Liver (tissue), 9 donors: ENCODE measurements around the gene TOB1. TPM values are rescaled to one million over a fixed set of nuclear protein-coding genes. Genes with fewer than 3 reads are reported as not detected.
"Not testable (repeated sequence)": the region's sequence is repeated elsewhere in the genome, so short reads cannot be mapped to it uniquely, and the experiment has no call there.

ENCODE experiments used
- DNase-seq: peaks from one replicate; pipeline ENCODE4 v3.0.0-alpha.2; 2017; ENCODE audit warnings: low spot score
- H3K27ac ChIP-seq, 2 donors: one replicate each; pipeline ENCODE4 v1.7.0; 2013; ENCODE audit warnings: inconsistent platforms in 2 of 2, low read length in 2 of 2, control low read depth in 1 of 2, low read depth in 1 of 2, mild to moderate bottlenecking in 1 of 2
- H3K27me3 ChIP-seq, 4 donors: one replicate each; pipeline versions ENCODE4 v1.6.1 to v1.7.0; 2013; ENCODE audit warnings: low read length in 3 of 4, inconsistent platforms in 1 of 4, mild to moderate bottlenecking in 1 of 4, moderate library complexity in 1 of 4; ENCODE audit not compliant: control insufficient read depth in 4 of 4, insufficient read depth in 4 of 4
- H3K36me3 ChIP-seq, 4 donors: one replicate each; pipeline versions ENCODE4 v1.6.1 to v1.7.0; 2013; ENCODE audit warnings: low read length in 3 of 4, mild to moderate bottlenecking in 3 of 4, low read depth in 1 of 4, moderate library complexity in 1 of 4; ENCODE audit not compliant: control insufficient read depth in 4 of 4, insufficient read depth in 3 of 4
- H3K4me1 ChIP-seq, 4 donors: one replicate each; pipeline versions ENCODE4 v1.6.1 to v1.7.0; 2013; ENCODE audit warnings: low read length in 3 of 4, mild to moderate bottlenecking in 3 of 4, moderate library complexity in 1 of 4; ENCODE audit not compliant: control insufficient read depth in 4 of 4, insufficient read depth in 4 of 4
- H3K4me3 ChIP-seq, 3 donors: one replicate each; pipeline versions ENCODE4 v1.6.1 to v1.7.0; 2013; ENCODE audit warnings: low read length in 3 of 3, control low read depth in 1 of 3, low read depth in 1 of 3, mild to moderate bottlenecking in 1 of 3
- H3K9ac ChIP-seq, 2 donors: one replicate each; pipeline ENCODE4 v1.7.0; 2013; ENCODE audit warnings: low read length in 2 of 2, mild to moderate bottlenecking in 2 of 2, moderate library complexity in 2 of 2, control low read depth in 1 of 2, low read depth in 1 of 2
- H3K9me3 ChIP-seq, 4 donors: one replicate each; pipeline versions ENCODE4 v1.6.1 to v1.7.0; 2013; ENCODE audit warnings: low read length in 3 of 4; ENCODE audit not compliant: control insufficient read depth in 4 of 4
- EGR1 ChIP-seq, 2 donors: IDR thresholded peaks; 2 replicates each; pipeline ENCODE4 v1.6.1; 2016 to 2018; ENCODE audit warnings: antibody characterized with exemption in 2 of 2, low read depth in 2 of 2
- GABPA ChIP-seq, 2 donors: IDR thresholded peaks in 1 of 2; conservative IDR thresholded peaks in 1 of 2; 2 replicates each; pipeline ENCODE4 v1.6.1; 2016; ENCODE audit warnings: antibody characterized with exemption in 2 of 2, mild to moderate bottlenecking in 1 of 2, moderate library complexity in 1 of 2
- HNF4A ChIP-seq, 2 donors: conservative IDR thresholded peaks; 2 replicates each; pipeline ENCODE4 v1.6.1; 2016; ENCODE audit warnings: antibody characterized with exemption in 2 of 2, mild to moderate bottlenecking in 2 of 2
- HNF4G ChIP-seq: IDR thresholded peaks from 2 replicates; pipeline ENCODE4 v1.6.1; 2016; ENCODE audit warnings: antibody characterized with exemption
- JUND ChIP-seq, 2 donors: IDR thresholded peaks; 2 replicates each; pipeline ENCODE4 v1.6.1; 2016; ENCODE audit warnings: antibody characterized with exemption in 2 of 2
- MAX ChIP-seq: IDR thresholded peaks from 2 replicates; pipeline ENCODE4 v1.6.1; 2016; ENCODE audit warnings: antibody characterized with exemption
- RAD21 ChIP-seq, 2 donors: IDR thresholded peaks; 2 replicates each; pipeline ENCODE4 v1.6.1; 2016; ENCODE audit warnings: antibody characterized with exemption in 2 of 2, mild to moderate bottlenecking in 2 of 2
- RXRA ChIP-seq, 2 donors: IDR thresholded peaks; 2 replicates each; pipeline ENCODE4 v1.6.1; 2017 to 2018; ENCODE audit warnings: antibody characterized with exemption in 2 of 2, mild to moderate bottlenecking in 1 of 2
- SP1 ChIP-seq: IDR thresholded peaks from 2 replicates; pipeline ENCODE4 v1.6.1; 2018; ENCODE audit warnings: antibody characterized with exemption, mild to moderate bottlenecking
- TAF1 ChIP-seq: conservative IDR thresholded peaks from 2 replicates; pipeline ENCODE4 v1.6.1; 2016; ENCODE audit warnings: antibody characterized with exemption, mild to moderate bottlenecking
- ZBTB33 ChIP-seq: IDR thresholded peaks from 2 replicates; pipeline ENCODE4 v1.6.1; 2016; ENCODE audit warnings: antibody characterized with exemption
- WGBS: extraction: QIAGEN DNeasy Blood & Tissue Kit; methylation state at CpG from one replicate; pipeline ENCODE4 v1.1.7; 2013; 5-methylcytosine and 5-hydroxymethylcytosine counted together
- polyA plus RNA-seq, 2 donors: library from polyadenylated mRNA; stranded (reverse) in 1 of 2; unstranded in 1 of 2; fragments of 200-250 nt in 1 of 2; fragments of >200 nt in 1 of 2; fragmentation: Nextera tagmentation in 1 of 2; extraction: Ambion mirVana in 1 of 2; gene quantifications; one replicate each; pipeline versions ENCODE4 v1.2.1 to v1.2.3, GENCODE V29; 2013 to 2015
- total RNA-seq, 2 donors: library from RNA; depleted of rRNA; stranded (reverse); fragments of >200 nt; gene quantifications; one replicate each; pipeline ENCODE4 v1.2.3, GENCODE V29; 2014
- TF ChIP-seq, protein P1 (sequence below): fragments of 150-350 bp; IDR thresholded peaks from 2 replicates; pipeline ENCODE4 v1.5.1; 2017; ENCODE audit warnings: improper control_type of control experiment, low read depth, low read length; ENCODE audit not compliant: missing input control
- donor health status: healthy.
- donor health status: healthy.
- donor health status: healthy.
- donor health status: healthy.
- donor health status: healthy.

TOB1 gene
- total and polyA plus RNA-seq, 4 donors: 10.2 to 132 (median 37.8) TPM

DNA sequence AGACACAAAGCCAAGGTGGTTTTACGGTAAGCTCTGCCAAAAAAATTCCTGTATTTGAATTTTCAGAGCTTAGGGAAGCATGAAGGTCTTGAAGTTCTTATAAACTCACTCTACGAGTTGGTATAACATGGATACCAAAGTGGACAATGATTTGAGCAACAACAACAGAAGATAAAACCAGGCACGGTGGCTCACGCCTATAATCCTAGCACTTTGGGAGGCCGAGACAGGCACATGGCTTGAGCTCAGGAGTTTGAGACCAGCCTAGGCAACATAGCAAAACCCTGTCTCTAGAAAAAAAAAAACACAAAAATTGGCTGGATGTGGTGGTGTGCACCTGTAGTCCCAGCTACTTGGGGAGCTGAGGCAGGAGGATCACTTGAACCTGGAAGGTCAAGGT, 12.9 kb upstream of the TOB1 start:
- WGBS: 98% methylated on average over 5 of the region's 5 CpGs
- no peaks in the 10 kb centered on the region for H3K27me3 ChIP-seq

DNA sequence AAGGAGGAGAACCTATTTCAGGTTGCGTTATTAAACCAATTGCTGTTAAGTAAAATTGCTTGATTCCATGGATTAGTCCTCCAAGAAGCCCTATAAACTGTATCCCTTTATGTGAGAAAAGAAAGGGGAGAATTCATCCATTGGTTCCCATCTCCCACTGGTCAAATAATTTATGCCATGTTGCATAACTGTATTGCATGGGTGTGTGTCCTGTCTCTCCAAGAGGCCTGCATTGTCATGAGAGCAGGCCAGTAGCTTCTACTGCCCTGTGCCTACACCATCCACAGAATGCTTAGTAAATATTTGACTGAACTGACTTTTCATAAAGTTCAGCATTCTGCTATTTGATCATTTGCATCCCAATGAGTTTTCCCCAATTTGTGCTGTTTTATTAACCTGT, 11.7 kb upstream of the TOB1 start:
- no peak overlapping the region for H3K27ac ChIP-seq
- TF ChIP-seq RXRA (IDR thresholded peaks at IDR 0.05) (peak in 1 of 2 donors; percentile 37), HNF4A (conservative IDR thresholded peaks at IDR 0.05) (no peak)
- no peak overlapping the region for H3K9ac ChIP-seq
- H3K27me3 ChIP-seq: no peaks in the 10 kb centered on the region
- 96% methylated on average over 1 of the region's 1 CpG for WGBS
- H3K36me3 ChIP-seq: no peaks in the 10 kb centered on the region
- H3K4me3 ChIP-seq: no peak overlapping the region
- peaks cover 0 to 5% (median under 1%) of the 10 kb centered on the region in 4 donors for H3K4me1 ChIP-seq
- peaks cover 0 to 2% (median 0%) of the 10 kb centered on the region in 4 donors for H3K9me3 ChIP-seq
- no peak for DNase-seq

More for the DNA sequence above, 12.9 kb upstream of the TOB1 start:
- Histone ChIP-seq H3K4me1 (peaks cover 0 to 8% (median 2%) of the 10 kb centered on the region in 4 donors), H3K9ac (no peak overlapping the region), H3K9me3 (peaks cover 0 to 2% (median 0%) of the 10 kb centered on the region in 4 donors), H3K36me3 (no peaks in the 10 kb centered on the region), H3K4me3 (no peak overlapping the region), H3K27ac (no peak overlapping the region)
- TF ChIP-seq, protein P1, sequence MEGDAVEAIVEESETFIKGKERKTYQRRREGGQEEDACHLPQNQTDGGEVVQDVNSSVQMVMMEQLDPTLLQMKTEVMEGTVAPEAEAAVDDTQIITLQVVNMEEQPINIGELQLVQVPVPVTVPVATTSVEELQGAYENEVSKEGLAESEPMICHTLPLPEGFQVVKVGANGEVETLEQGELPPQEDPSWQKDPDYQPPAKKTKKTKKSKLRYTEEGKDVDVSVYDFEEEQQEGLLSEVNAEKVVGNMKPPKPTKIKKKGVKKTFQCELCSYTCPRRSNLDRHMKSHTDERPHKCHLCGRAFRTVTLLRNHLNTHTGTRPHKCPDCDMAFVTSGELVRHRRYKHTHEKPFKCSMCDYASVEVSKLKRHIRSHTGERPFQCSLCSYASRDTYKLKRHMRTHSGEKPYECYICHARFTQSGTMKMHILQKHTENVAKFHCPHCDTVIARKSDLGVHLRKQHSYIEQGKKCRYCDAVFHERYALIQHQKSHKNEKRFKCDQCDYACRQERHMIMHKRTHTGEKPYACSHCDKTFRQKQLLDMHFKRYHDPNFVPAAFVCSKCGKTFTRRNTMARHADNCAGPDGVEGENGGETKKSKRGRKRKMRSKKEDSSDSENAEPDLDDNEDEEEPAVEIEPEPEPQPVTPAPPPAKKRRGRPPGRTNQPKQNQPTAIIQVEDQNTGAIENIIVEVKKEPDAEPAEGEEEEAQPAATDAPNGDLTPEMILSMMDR: no peak
- TF ChIP-seq ZBTB33: no peak
- no peak for TF ChIP-seq TAF1
- TF ChIP-seq EGR1 (IDR thresholded peaks at IDR 0.05; ENCODE audit: low read depth in 2 of 2): no peak
- TF ChIP-seq RXRA (IDR thresholded peaks at IDR 0.05): no peak
- no peak for TF ChIP-seq RAD21 (IDR thresholded peaks at IDR 0.05)
- TF ChIP-seq MAX: no peak
- no peak for TF ChIP-seq JUND (IDR thresholded peaks at IDR 0.05)
- no peak for TF ChIP-seq GABPA (IDR thresholded peaks at IDR 0.05 in 1 of 2, conservative IDR thresholded peaks at IDR 0.05 in 1 of 2)
- no peak for TF ChIP-seq SP1
- no peak for TF ChIP-seq HNF4G
- no peak for TF ChIP-seq HNF4A (conservative IDR thresholded peaks at IDR 0.05)
- DNase-seq: no peak

- H3K9ac ChIP-seq, DNase-seq, H3K36me3 ChIP-seq, H3K27ac ChIP-seq, H3K9me3 ChIP-seq, H3K4me3 ChIP-seq, H3K27me3 ChIP-seq: not testable (repeated sequence)
- H3K4me1 ChIP-seq: peaks cover under 1 to 13% (median 3%) of the 10 kb centered on the region in 4 donors
- WGBS: 97% methylated on average over 9 of the region's 9 CpGs
Measured at GRCh38 chr17:50877042-50877441, 10.9 kb upstream of the TOB1 start.
